T-helper 1 cell treated with Interleukin-12 subunit alpha and Interleukin-12 subunit beta and Interleukin-4 antibody, amounts not matched to agents 30 μg/mL and 1 μg/mL, for 36 hours (primary cell): ENCODE data around the gene ZNF700.
"Not testable (repeated sequence)": the region's sequence is repeated elsewhere in the genome, so short reads cannot be mapped to it uniquely, and the experiment has no call there.

Experiments used
- H3K27ac Mint-ChIP-seq: one replicate; pipeline ENCODE4 v1.8.0; 2021; ENCODE audit warnings: mild to moderate bottlenecking, mixed read lengths
- H3K27me3 Mint-ChIP-seq: one replicate; pipeline ENCODE4 v1.8.0; 2021; ENCODE audit warnings: low read depth, mixed read lengths
- H3K36me3 Mint-ChIP-seq: one replicate; pipeline ENCODE4 v1.8.0; 2021; ENCODE audit warnings: low read depth, mixed read lengths
- H3K4me1 Mint-ChIP-seq: one replicate; pipeline ENCODE4 v1.8.0; 2021; ENCODE audit warnings: low read depth, mixed read lengths
- H3K4me3 Mint-ChIP-seq: one replicate; pipeline ENCODE4 v1.8.0; 2021; ENCODE audit warnings: mild to moderate bottlenecking, moderate library complexity, mixed read lengths
- H3K9me3 Mint-ChIP-seq: one replicate; pipeline ENCODE4 v1.8.0; 2021; ENCODE audit warnings: mixed read lengths

The ZNF700 gene

GRCh38 chr19:11921852-11922495 is 2.9 kb upstream of the ZNF700 start:
- Mint-ChIP-seq H3K27me3 (no peaks in the 10 kb centered on the region), H3K4me1 (peaks cover 28% of the 10 kb centered on the region), H3K27ac (no peak overlapping the region), H3K9me3 (peaks cover 15% of the 10 kb centered on the region), H3K36me3 (peaks cover 10% of the 10 kb centered on the region), H3K4me3 (no peak overlapping the region)

GRCh38 chr19:11925651-11926187 is 812 bp downstream of the ZNF700 start:
- peaks cover 31% of the 10 kb centered on the region for H3K4me1 Mint-ChIP-seq
- peaks cover 25% of the 10 kb centered on the region for H3K9me3 Mint-ChIP-seq
- H3K36me3 Mint-ChIP-seq: peaks cover 41% of the 10 kb centered on the region
- not testable (repeated sequence) for H3K27me3 Mint-ChIP-seq
- peak overlapping the region; percentile 91 for H3K4me3 Mint-ChIP-seq
- peak overlapping the region; percentile 85 for H3K27ac Mint-ChIP-seq

- Mint-ChIP-seq H3K27ac (no peak overlapping the region), H3K27me3 (no peaks in the 10 kb centered on the region), H3K4me1 (peaks cover 35% of the 10 kb centered on the region), H3K36me3 (peaks cover 51% of the 10 kb centered on the region), H3K9me3 (peaks cover 33% of the 10 kb centered on the region), H3K4me3 (no peak overlapping the region)
These were observed 2.3 kb downstream of the ZNF700 start for GRCh38 chr19:11927227-11927626.

- no peak overlapping the region for H3K27ac Mint-ChIP-seq
- H3K36me3 Mint-ChIP-seq: peaks cover 66% of the 10 kb centered on the region
- peaks cover 48% of the 10 kb centered on the region for H3K9me3 Mint-ChIP-seq
- H3K27me3 Mint-ChIP-seq: no peaks in the 10 kb centered on the region
- peaks cover 12% of the 10 kb centered on the region for H3K4me1 Mint-ChIP-seq
- H3K4me3 Mint-ChIP-seq: no peak overlapping the region
These were observed 6.1 kb downstream of the ZNF700 start for GRCh38 chr19:11931051-11931450.

GRCh38 chr19:11931513-11931912 is 6.6 kb downstream of the ZNF700 start:
- Mint-ChIP-seq H3K9me3 (peaks cover 50% of the 10 kb centered on the region), H3K27ac (no peak overlapping the region), H3K4me3 (no peak overlapping the region), H3K36me3 (peaks cover 69% of the 10 kb centered on the region), H3K27me3 (no peaks in the 10 kb centered on the region), H3K4me1 (peaks cover 10% of the 10 kb centered on the region)

GRCh38 chr19:11935829-11936228 is 10.9 kb downstream of the ZNF700 start:
- not testable (repeated sequence) for H3K4me3 Mint-ChIP-seq, H3K4me1 Mint-ChIP-seq, H3K27me3 Mint-ChIP-seq, H3K27ac Mint-ChIP-seq
- peaks cover 52% of the 10 kb centered on the region for H3K9me3 Mint-ChIP-seq
- peaks cover 67% of the 10 kb centered on the region for H3K36me3 Mint-ChIP-seq

- Mint-ChIP-seq H3K36me3 (peaks cover 72% of the 10 kb centered on the region), H3K9me3 (peaks cover 58% of the 10 kb centered on the region)
- not testable (repeated sequence) for H3K27me3 Mint-ChIP-seq, H3K4me1 Mint-ChIP-seq, H3K4me3 Mint-ChIP-seq, H3K27ac Mint-ChIP-seq
These were observed 13.5 kb downstream of the ZNF700 start for GRCh38 chr19:11938383-11938782.

GRCh38 chr19:11941361-11941887 is 16.5 kb downstream of the ZNF700 start:
- not testable (repeated sequence) for H3K27ac Mint-ChIP-seq, H3K4me1 Mint-ChIP-seq, H3K4me3 Mint-ChIP-seq, H3K27me3 Mint-ChIP-seq
- H3K9me3 Mint-ChIP-seq: peaks cover 72% of the 10 kb centered on the region
- peaks cover 84% of the 10 kb centered on the region for H3K36me3 Mint-ChIP-seq

- Mint-ChIP-seq H3K27me3 (no peaks in the 10 kb centered on the region), H3K9me3 (peaks cover 72% of the 10 kb centered on the region), H3K36me3 (peaks cover 86% of the 10 kb centered on the region), H3K27ac (no peak overlapping the region), H3K4me1 (no peaks in the 10 kb centered on the region), H3K4me3 (no peak overlapping the region)
These were observed 17.3 kb downstream of the ZNF700 start for GRCh38 chr19:11942008-11942842.

GRCh38 chr19:11942843-11943108 is 17.9 kb downstream of the ZNF700 start:
- no peak overlapping the region for H3K4me3 Mint-ChIP-seq
- H3K36me3 Mint-ChIP-seq: peaks cover 87% of the 10 kb centered on the region
- peaks cover 77% of the 10 kb centered on the region for H3K9me3 Mint-ChIP-seq
- H3K4me1 Mint-ChIP-seq: no peaks in the 10 kb centered on the region
- H3K27ac Mint-ChIP-seq: no peak overlapping the region
- no peaks in the 10 kb centered on the region for H3K27me3 Mint-ChIP-seq

- Mint-ChIP-seq H3K27me3 (no peaks in the 10 kb centered on the region), H3K4me3 (no peak overlapping the region), H3K36me3 (peaks cover 93% of the 10 kb centered on the region), H3K27ac (no peak overlapping the region), H3K4me1 (no peaks in the 10 kb centered on the region), H3K9me3 (peaks cover 85% of the 10 kb centered on the region)
These were observed 19.7 kb downstream of the ZNF700 start for GRCh38 chr19:11944656-11945055.

GRCh38 chr19:11948646-11949045 is 23.7 kb downstream of the ZNF700 start:
- peaks cover 87% of the 10 kb centered on the region for H3K9me3 Mint-ChIP-seq
- no peak overlapping the region for H3K27ac Mint-ChIP-seq
- H3K4me3 Mint-ChIP-seq: no peak overlapping the region
- no peaks in the 10 kb centered on the region for H3K27me3 Mint-ChIP-seq
- H3K4me1 Mint-ChIP-seq: no peaks in the 10 kb centered on the region
- peaks cover 87% of the 10 kb centered on the region for H3K36me3 Mint-ChIP-seq

GRCh38 chr19:11949201-11949600 is 24.3 kb downstream of the ZNF700 start:
- no peak overlapping the region for H3K4me3 Mint-ChIP-seq
- H3K4me1 Mint-ChIP-seq: no peaks in the 10 kb centered on the region
- no peaks in the 10 kb centered on the region for H3K27me3 Mint-ChIP-seq
- peaks cover 87% of the 10 kb centered on the region for H3K9me3 Mint-ChIP-seq
- no peak overlapping the region for H3K27ac Mint-ChIP-seq
- H3K36me3 Mint-ChIP-seq: peaks cover 82% of the 10 kb centered on the region

GRCh38 chr19:11949614-11950080 is 24.7 kb downstream of the ZNF700 start:
- peak overlapping the region; percentile 39 for H3K27ac Mint-ChIP-seq
- H3K9me3 Mint-ChIP-seq: peaks cover 88% of the 10 kb centered on the region
- H3K4me1 Mint-ChIP-seq: not testable (repeated sequence)

GRCh38 chr19:11950312-11950711 is 25.4 kb downstream of the ZNF700 start:
- Mint-ChIP-seq H3K27ac (no peak overlapping the region), H3K27me3 (no peaks in the 10 kb centered on the region), H3K9me3 (peaks cover 86% of the 10 kb centered on the region), H3K4me1 (no peaks in the 10 kb centered on the region), H3K4me3 (no peak overlapping the region), H3K36me3 (peaks cover 72% of the 10 kb centered on the region)

More at GRCh38 chr19:11949614-11950080, 24.7 kb downstream of the ZNF700 start:
- H3K27me3 Mint-ChIP-seq, H3K4me3 Mint-ChIP-seq: not testable (repeated sequence)
- peaks cover 77% of the 10 kb centered on the region for H3K36me3 Mint-ChIP-seq
